Fibroblast of lung (primary cell): Measurements from ENCODE around the gene ANKRD28. TPM values are rescaled to one million over a fixed set of nuclear protein-coding genes. Genes with fewer than 3 reads are reported as not detected.

ENCODE experiments used
- DNase-seq, 2 donors: peaks; one replicate each; pipeline versions ENCODE4 v3.0.0 to v3.0.0-alpha.2; 2010; ENCODE audit warnings: low read depth in 2 of 2
- H2AFZ ChIP-seq: 2 replicates; pipeline ENCODE4 v1.5.1; 2012; ENCODE audit warnings: low read length, control low read depth, inconsistent platforms
- H3K27ac ChIP-seq: 2 replicates; pipeline ENCODE4 v1.5.1; 2011; ENCODE audit warnings: low read length, control low read depth; ENCODE audit not compliant: insufficient read depth
- H3K27me3 ChIP-seq: 2 replicates; pipeline ENCODE4 v1.5.1; 2011; ENCODE audit warnings: mild to moderate bottlenecking, low read length; ENCODE audit not compliant: control insufficient read depth, insufficient read depth
- H3K36me3 ChIP-seq: 2 replicates; pipeline ENCODE4 v1.5.1; 2011; ENCODE audit warnings: low read length; ENCODE audit not compliant: control insufficient read depth, insufficient read depth
- H3K4me1 ChIP-seq: 2 replicates; pipeline ENCODE4 v1.5.1; 2011; ENCODE audit warnings: low read length; ENCODE audit not compliant: control insufficient read depth, insufficient read depth; ENCODE audit errors: extremely low read depth
- H3K4me2 ChIP-seq: 2 replicates; pipeline ENCODE4 v1.5.1; 2011; ENCODE audit warnings: low read length, control low read depth; ENCODE audit not compliant: insufficient read depth; ENCODE audit errors: extremely low read depth
- H3K4me3 ChIP-seq, 4 experiments: fragments of 200-600 bp in 1 of 4; sonication (generic) in 1 of 4; replicated peaks in 1 of 4; 2 replicates each; pipeline ENCODE4 v1.5.1; 2011 to 2016; ENCODE audit warnings: low read length in 4 of 4, low read depth in 3 of 4, mild to moderate bottlenecking in 3 of 4, control low read depth in 2 of 4, inconsistent platforms in 1 of 4, mixed read lengths in 1 of 4; ENCODE audit not compliant: insufficient read depth in 1 of 4; ENCODE audit errors: control extremely low read depth in 1 of 4
- H3K79me2 ChIP-seq: 2 replicates; pipeline ENCODE4 v1.5.1; 2012; ENCODE audit warnings: mild to moderate bottlenecking, low read length, inconsistent platforms; ENCODE audit not compliant: control insufficient read depth, insufficient read depth
- H3K9ac ChIP-seq: 2 replicates; pipeline ENCODE4 v1.5.1; 2011; ENCODE audit warnings: mild to moderate bottlenecking, low read length, control low read depth; ENCODE audit not compliant: insufficient read depth
- H3K9me3 ChIP-seq: 2 replicates; pipeline ENCODE4 v1.5.1; 2012; ENCODE audit warnings: low read depth, low read length; ENCODE audit not compliant: control insufficient read depth, insufficient read depth
- H4K20me1 ChIP-seq: 2 replicates; pipeline ENCODE4 v1.5.1; 2011; ENCODE audit warnings: low read length; ENCODE audit not compliant: control insufficient read depth, insufficient read depth; ENCODE audit errors: extremely low read depth
- CTCF ChIP-seq, 2 donors: IDR thresholded peaks in 1 of 2; conservative IDR thresholded peaks in 1 of 2; 1 replicate in 1 of 2; 2 replicates in 1 of 2; pipeline ENCODE4 v1.5.1; 2011 to 2012; ENCODE audit warnings: low read length in 2 of 2, control low read depth in 1 of 2, inconsistent platforms in 1 of 2, low read depth in 1 of 2, mild to moderate bottlenecking in 1 of 2
- EZH2 ChIP-seq: IDR thresholded peaks from 2 replicates; pipeline ENCODE4 v1.5.1; 2012; ENCODE audit warnings: low read length, control low read depth, mild to moderate bottlenecking; ENCODE audit errors: missing control alignments
- polyA plus RNA-seq, 2 donors: library from polyadenylated mRNA; depleted of rRNA in 1 of 2; stranded (reverse) in 1 of 2; unstranded in 1 of 2; fragments of >200 nt; gene quantifications; 2 replicates each; pipeline ENCODE4 v1.2.1, GENCODE V29; 2011 to 2012; ENCODE audit warnings: missing spikeins in 1 of 2
- total RNA-seq: library from RNA; depleted of rRNA; stranded (reverse); fragments of >200 nt; gene quantifications from 2 replicates; pipeline ENCODE4 v1.2.1, GENCODE V29; 2014

ANKRD28 gene
- total and polyA plus RNA-seq, 2 donors (not counting 1 experiment from before 2014, with no cell fraction given), result 82.3 to 222 TPM

- Histone ChIP-seq H3K4me1 (no peaks in the 10 kb centered on the region), H2AFZ (no peak overlapping the region), H3K4me3 (no peak overlapping the region), H3K9me3 (no peaks in the 10 kb centered on the region), H3K4me2 (no peak overlapping the region), H3K27ac (no peak overlapping the region), H4K20me1 (no peaks in the 10 kb centered on the region), H3K36me3 (peaks cover 4% of the 10 kb centered on the region), H3K79me2 (no peaks in the 10 kb centered on the region), H3K27me3 (no peaks in the 10 kb centered on the region), H3K9ac (no peak overlapping the region)
- no peak for DNase-seq
- no peak for TF ChIP-seq CTCF (conservative IDR thresholded peaks at IDR 0.05 in 1 of 2, IDR thresholded peaks at IDR 0.05 in 1 of 2; ENCODE audit: low read depth in 1 of 2, low read length in 2 of 2)
- no peak for TF ChIP-seq EZH2
Measured at GRCh38 chr3:15665510-15666150, 132.1 kb downstream of the ANKRD28 start.

GRCh38 chr3:15664144-15664543 lies 133.6 kb downstream of the ANKRD28 start:
- Histone ChIP-seq H3K9ac (no peak overlapping the region), H3K36me3 (no peaks in the 10 kb centered on the region), H4K20me1 (no peaks in the 10 kb centered on the region), H3K27me3 (no peaks in the 10 kb centered on the region), H3K4me1 (no peaks in the 10 kb centered on the region), H3K4me3 (no peak overlapping the region), H3K27ac (no peak overlapping the region), H2AFZ (no peak overlapping the region), H3K4me2 (no peak overlapping the region), H3K9me3 (no peaks in the 10 kb centered on the region), H3K79me2 (no peaks in the 10 kb centered on the region)
- no peak for DNase-seq
- no peak for TF ChIP-seq EZH2
- TF ChIP-seq CTCF (conservative IDR thresholded peaks at IDR 0.05 in 1 of 2, IDR thresholded peaks at IDR 0.05 in 1 of 2; ENCODE audit: low read depth in 1 of 2, low read length in 2 of 2), result no peak

- Histone ChIP-seq H3K9me3 (no peaks in the 10 kb centered on the region), H3K4me1 (no peaks in the 10 kb centered on the region), H3K9ac (no peak overlapping the region), H3K27me3 (no peaks in the 10 kb centered on the region), H4K20me1 (no peaks in the 10 kb centered on the region), H3K4me3 (no peak overlapping the region), H3K36me3 (no peaks in the 10 kb centered on the region), H3K4me2 (no peak overlapping the region), H3K27ac (no peak overlapping the region), H3K79me2 (no peaks in the 10 kb centered on the region), H2AFZ (no peak overlapping the region)
- no peak for TF ChIP-seq CTCF (conservative IDR thresholded peaks at IDR 0.05 in 1 of 2, IDR thresholded peaks at IDR 0.05 in 1 of 2; ENCODE audit: low read depth in 1 of 2, low read length in 2 of 2)
- no peak for TF ChIP-seq EZH2
- no peak for DNase-seq
Measured at GRCh38 chr3:15660055-15660935, 137.5 kb downstream of the ANKRD28 start.
